Liver (tissue), 3 donors: ENCODE data around the gene SGCD.

Source experiments
- FOXA1 ChIP-seq: IDR thresholded peaks from 2 replicates; pipeline ENCODE4 v1.6.1; 2016; ENCODE audit warnings: antibody characterized with exemption
- GABPA ChIP-seq, 2 donors: IDR thresholded peaks in 1 of 2; conservative IDR thresholded peaks in 1 of 2; 2 replicates each; pipeline ENCODE4 v1.6.1; 2016; ENCODE audit warnings: antibody characterized with exemption in 2 of 2, mild to moderate bottlenecking in 1 of 2, moderate library complexity in 1 of 2
- HNF4G ChIP-seq: IDR thresholded peaks from 2 replicates; pipeline ENCODE4 v1.6.1; 2016; ENCODE audit warnings: antibody characterized with exemption
- JUND ChIP-seq, 2 donors: IDR thresholded peaks; 2 replicates each; pipeline ENCODE4 v1.6.1; 2016; ENCODE audit warnings: antibody characterized with exemption in 2 of 2
- NR2F2 ChIP-seq: IDR thresholded peaks from 2 replicates; pipeline ENCODE4 v1.6.1; 2016; ENCODE audit warnings: antibody characterized with exemption
- RAD21 ChIP-seq, 2 donors: IDR thresholded peaks; 2 replicates each; pipeline ENCODE4 v1.6.1; 2016; ENCODE audit warnings: antibody characterized with exemption in 2 of 2, mild to moderate bottlenecking in 2 of 2
- RXRA ChIP-seq, 2 donors: IDR thresholded peaks; 2 replicates each; pipeline ENCODE4 v1.6.1; 2017 to 2018; ENCODE audit warnings: antibody characterized with exemption in 2 of 2, mild to moderate bottlenecking in 1 of 2
- TAF1 ChIP-seq: conservative IDR thresholded peaks from 2 replicates; pipeline ENCODE4 v1.6.1; 2016; ENCODE audit warnings: antibody characterized with exemption, mild to moderate bottlenecking
- YY1 ChIP-seq: IDR thresholded peaks from 2 replicates; pipeline ENCODE4 v1.6.1; 2016; ENCODE audit warnings: antibody characterized with exemption, mild to moderate bottlenecking
- TF ChIP-seq, protein P1 (sequence below): fragments of 150-350 bp; IDR thresholded peaks from 2 replicates; pipeline ENCODE4 v1.5.1; 2017; ENCODE audit warnings: improper control_type of control experiment, low read depth, low read length; ENCODE audit not compliant: missing input control
- TF ChIP-seq, protein P2 (sequence below): IDR thresholded peaks from 2 replicates; pipeline ENCODE4 v1.6.1; 2016; ENCODE audit warnings: antibody characterized with exemption
- TF ChIP-seq, protein P3 (sequence below): IDR thresholded peaks from 2 replicates; pipeline ENCODE4 v1.6.1; 2016; ENCODE audit warnings: antibody characterized with exemption
- TF ChIP-seq, protein P4 (sequence below): IDR thresholded peaks from 2 replicates; pipeline ENCODE4 v1.6.1; 2016; ENCODE audit warnings: antibody characterized with exemption
- TF ChIP-seq, protein P5 (sequence below): IDR thresholded peaks from 2 replicates; pipeline ENCODE4 v1.6.1; 2016; ENCODE audit warnings: antibody characterized with exemption, mild to moderate bottlenecking
- donor health status: healthy.
- donor health status: healthy.

DNA sequence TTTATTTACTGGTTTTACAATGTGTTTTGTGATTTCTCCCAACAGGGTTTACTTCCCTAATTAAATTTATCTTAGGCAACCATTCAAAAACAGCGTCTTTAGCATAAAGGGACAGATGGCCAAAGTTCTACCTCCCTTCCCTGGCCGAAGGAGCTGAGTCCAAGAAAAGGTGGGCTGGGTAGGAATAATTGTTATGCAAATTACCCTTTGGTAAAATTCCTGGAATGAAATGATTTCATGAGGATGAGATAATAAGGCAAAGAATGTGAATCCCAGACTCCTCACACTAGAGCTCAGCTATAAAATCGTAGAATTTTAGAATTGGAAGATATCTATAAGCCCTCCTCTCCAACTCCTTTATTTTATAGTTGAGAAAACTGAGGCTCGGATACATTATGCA is 119.6 kb downstream of the SGCD start:
- TF ChIP-seq, protein P1, sequence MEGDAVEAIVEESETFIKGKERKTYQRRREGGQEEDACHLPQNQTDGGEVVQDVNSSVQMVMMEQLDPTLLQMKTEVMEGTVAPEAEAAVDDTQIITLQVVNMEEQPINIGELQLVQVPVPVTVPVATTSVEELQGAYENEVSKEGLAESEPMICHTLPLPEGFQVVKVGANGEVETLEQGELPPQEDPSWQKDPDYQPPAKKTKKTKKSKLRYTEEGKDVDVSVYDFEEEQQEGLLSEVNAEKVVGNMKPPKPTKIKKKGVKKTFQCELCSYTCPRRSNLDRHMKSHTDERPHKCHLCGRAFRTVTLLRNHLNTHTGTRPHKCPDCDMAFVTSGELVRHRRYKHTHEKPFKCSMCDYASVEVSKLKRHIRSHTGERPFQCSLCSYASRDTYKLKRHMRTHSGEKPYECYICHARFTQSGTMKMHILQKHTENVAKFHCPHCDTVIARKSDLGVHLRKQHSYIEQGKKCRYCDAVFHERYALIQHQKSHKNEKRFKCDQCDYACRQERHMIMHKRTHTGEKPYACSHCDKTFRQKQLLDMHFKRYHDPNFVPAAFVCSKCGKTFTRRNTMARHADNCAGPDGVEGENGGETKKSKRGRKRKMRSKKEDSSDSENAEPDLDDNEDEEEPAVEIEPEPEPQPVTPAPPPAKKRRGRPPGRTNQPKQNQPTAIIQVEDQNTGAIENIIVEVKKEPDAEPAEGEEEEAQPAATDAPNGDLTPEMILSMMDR: no peak
- no peak for TF ChIP-seq RAD21 (IDR thresholded peaks at IDR 0.05)
- TF ChIP-seq, protein P2, sequence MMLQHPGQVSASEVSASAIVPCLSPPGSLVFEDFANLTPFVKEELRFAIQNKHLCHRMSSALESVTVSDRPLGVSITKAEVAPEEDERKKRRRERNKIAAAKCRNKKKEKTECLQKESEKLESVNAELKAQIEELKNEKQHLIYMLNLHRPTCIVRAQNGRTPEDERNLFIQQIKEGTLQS: no peak
- TF ChIP-seq TAF1: no peak
- TF ChIP-seq, protein P3, sequence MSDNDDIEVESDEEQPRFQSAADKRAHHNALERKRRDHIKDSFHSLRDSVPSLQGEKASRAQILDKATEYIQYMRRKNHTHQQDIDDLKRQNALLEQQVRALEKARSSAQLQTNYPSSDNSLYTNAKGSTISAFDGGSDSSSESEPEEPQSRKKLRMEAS: no peak
- TF ChIP-seq, protein P4, sequence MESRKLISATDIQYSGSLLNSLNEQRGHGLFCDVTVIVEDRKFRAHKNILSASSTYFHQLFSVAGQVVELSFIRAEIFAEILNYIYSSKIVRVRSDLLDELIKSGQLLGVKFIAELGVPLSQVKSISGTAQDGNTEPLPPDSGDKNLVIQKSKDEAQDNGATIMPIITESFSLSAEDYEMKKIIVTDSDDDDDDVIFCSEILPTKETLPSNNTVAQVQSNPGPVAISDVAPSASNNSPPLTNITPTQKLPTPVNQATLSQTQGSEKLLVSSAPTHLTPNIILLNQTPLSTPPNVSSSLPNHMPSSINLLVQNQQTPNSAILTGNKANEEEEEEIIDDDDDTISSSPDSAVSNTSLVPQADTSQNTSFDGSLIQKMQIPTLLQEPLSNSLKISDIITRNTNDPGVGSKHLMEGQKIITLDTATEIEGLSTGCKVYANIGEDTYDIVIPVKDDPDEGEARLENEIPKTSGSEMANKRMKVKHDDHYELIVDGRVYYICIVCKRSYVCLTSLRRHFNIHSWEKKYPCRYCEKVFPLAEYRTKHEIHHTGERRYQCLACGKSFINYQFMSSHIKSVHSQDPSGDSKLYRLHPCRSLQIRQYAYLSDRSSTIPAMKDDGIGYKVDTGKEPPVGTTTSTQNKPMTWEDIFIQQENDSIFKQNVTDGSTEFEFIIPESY: no peak
- no peak for TF ChIP-seq YY1
- TF ChIP-seq HNF4G: no peak
- TF ChIP-seq NR2F2: no peak
- no peak for TF ChIP-seq FOXA1
- TF ChIP-seq, protein P5, sequence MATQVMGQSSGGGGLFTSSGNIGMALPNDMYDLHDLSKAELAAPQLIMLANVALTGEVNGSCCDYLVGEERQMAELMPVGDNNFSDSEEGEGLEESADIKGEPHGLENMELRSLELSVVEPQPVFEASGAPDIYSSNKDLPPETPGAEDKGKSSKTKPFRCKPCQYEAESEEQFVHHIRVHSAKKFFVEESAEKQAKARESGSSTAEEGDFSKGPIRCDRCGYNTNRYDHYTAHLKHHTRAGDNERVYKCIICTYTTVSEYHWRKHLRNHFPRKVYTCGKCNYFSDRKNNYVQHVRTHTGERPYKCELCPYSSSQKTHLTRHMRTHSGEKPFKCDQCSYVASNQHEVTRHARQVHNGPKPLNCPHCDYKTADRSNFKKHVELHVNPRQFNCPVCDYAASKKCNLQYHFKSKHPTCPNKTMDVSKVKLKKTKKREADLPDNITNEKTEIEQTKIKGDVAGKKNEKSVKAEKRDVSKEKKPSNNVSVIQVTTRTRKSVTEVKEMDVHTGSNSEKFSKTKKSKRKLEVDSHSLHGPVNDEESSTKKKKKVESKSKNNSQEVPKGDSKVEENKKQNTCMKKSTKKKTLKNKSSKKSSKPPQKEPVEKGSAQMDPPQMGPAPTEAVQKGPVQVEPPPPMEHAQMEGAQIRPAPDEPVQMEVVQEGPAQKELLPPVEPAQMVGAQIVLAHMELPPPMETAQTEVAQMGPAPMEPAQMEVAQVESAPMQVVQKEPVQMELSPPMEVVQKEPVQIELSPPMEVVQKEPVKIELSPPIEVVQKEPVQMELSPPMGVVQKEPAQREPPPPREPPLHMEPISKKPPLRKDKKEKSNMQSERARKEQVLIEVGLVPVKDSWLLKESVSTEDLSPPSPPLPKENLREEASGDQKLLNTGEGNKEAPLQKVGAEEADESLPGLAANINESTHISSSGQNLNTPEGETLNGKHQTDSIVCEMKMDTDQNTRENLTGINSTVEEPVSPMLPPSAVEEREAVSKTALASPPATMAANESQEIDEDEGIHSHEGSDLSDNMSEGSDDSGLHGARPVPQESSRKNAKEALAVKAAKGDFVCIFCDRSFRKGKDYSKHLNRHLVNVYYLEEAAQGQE: no peak
- no peak for TF ChIP-seq JUND (IDR thresholded peaks at IDR 0.05)
- TF ChIP-seq RXRA (IDR thresholded peaks at IDR 0.05): no peak
- no peak for TF ChIP-seq GABPA (IDR thresholded peaks at IDR 0.05 in 1 of 2, conservative IDR thresholded peaks at IDR 0.05 in 1 of 2)
